ENCODE results near the gene MAP3K9.
"Not testable (repeated sequence)": the region's sequence is repeated elsewhere in the genome, so short reads cannot be mapped to it uniquely, and the experiment has no call there.

Gene MAP3K9

DNA sequence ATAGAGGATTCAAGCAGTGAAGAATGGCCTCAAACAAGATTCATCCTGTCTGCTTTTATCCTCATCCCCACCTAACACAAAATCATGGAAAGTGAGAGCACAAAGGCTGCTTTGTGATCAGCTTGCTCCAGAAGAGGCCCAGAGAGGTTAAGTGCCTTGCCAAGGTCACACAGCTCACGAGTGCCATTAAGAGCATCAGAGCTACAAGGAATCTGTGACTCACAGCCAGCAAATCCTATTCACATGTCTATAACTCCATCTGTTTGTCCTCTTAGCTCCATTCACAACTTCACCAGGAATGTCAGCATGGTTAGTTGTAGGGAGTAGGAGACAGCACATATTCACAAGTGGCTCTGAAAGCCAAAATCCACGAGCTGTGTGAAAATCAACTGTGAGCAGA is 87.8 kb downstream of the MAP3K9 start:
- no peak for DNase-seq

DNA sequence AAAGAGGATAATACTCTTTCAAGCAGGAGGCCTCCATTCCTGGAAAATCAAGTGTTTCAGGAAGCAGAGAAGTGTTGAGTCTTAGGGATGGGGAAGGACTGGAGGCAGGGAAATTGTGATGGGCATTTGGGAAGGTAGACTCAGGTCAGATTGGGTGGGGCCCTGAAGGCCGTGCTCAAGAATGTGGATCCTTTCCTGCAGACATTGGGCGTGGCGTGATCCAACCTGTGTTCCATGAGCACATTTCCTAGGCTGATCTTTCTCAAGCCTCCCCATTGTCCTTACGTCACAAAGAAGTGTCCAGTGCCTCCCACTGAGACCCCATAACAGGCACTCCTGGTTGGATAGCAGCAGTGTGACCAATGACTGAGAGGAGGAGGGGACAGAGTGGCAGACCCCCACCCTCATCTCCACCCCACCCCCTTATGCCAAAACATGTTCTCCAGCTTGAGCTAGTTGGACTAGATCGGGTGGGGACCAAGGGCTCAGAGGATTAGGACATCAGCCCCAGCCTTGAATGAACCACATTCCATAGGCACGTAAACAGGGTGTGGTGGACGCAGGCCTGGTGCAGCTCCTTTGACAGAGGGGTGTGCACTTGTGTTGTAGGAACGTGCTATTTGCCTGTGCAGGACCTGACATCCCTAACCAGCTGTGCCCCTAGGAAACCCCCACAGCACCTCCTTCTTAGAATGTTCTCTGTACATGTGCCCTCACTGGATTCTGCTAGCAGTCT is 90.8 kb downstream of the MAP3K9 start:
- no peak for DNase-seq

DNA sequence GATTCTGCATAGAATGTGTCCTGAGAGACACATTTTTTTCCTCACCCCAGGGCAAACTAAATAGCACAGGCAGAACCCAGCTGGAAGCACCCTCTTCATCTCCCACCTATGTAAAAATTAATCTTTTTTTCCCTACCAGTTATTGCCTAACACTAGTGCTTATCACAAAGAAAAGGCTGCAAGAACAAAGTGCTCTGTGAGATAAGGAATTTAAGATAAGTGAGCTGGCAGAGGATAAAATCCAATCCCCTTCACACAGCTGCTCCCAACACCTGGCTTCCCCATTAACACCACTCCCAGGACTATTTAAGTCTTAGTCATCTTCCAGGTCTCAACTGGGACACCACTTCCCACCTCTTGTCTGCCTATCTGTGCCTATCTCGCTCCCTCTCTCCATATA is 92.4 kb downstream of the MAP3K9 start:
- no peak for DNase-seq

DNA sequence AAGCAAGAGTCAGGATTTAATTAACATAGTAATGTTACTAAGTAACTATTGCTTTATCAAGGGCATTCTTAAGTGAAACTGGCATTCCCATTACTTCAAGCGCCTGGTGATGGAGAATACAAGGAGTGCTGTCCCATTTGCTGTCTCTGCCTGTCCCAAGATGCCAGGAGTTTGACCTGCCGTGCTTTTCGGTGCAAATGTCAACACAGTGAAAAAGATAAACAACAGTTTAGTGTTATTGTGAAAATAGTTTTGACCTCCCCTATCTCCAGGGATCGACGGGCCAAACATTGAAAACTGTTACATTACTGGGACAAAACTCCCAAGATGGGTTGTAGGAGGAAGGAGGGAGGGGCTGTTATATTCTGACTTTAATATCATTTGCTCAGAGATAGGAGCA is 92.8 kb downstream of the MAP3K9 start:
- DNase-seq, result no peak

- DNase-seq, result no peak
These were observed 95.2 kb downstream of the MAP3K9 start for GRCh38 chr14:70714055-70714550.

- DNase-seq, result no peak
These were observed 95.8 kb downstream of the MAP3K9 start for GRCh38 chr14:70713511-70713916.

DNA sequence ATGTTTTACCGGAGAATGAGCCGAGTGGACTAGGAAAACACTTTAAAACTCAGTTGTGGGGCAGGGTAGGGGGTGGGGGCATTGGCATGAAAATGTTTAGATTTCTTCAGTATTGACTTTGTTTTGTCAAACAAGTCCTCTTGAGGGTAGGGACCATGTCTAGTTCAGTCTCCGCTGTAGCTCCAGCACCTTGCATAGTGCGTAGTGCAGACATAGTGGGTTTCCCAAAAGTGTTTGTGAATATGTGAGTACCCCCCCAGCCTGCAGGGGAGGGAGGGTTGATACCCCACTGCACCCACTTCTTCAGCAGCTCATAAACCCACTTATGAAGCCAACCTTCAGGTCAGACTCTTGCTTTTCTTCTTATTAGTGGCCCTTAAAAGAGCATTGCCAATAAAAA is 96.2 kb downstream of the MAP3K9 start:
- no peak for DNase-seq

- DNase-seq, result no peak
These were observed 97.9 kb downstream of the MAP3K9 start for GRCh38 chr14:70711451-70711850.

- no peak for DNase-seq
These were observed 99.5 kb downstream of the MAP3K9 start for GRCh38 chr14:70709726-70710382.

DNA sequence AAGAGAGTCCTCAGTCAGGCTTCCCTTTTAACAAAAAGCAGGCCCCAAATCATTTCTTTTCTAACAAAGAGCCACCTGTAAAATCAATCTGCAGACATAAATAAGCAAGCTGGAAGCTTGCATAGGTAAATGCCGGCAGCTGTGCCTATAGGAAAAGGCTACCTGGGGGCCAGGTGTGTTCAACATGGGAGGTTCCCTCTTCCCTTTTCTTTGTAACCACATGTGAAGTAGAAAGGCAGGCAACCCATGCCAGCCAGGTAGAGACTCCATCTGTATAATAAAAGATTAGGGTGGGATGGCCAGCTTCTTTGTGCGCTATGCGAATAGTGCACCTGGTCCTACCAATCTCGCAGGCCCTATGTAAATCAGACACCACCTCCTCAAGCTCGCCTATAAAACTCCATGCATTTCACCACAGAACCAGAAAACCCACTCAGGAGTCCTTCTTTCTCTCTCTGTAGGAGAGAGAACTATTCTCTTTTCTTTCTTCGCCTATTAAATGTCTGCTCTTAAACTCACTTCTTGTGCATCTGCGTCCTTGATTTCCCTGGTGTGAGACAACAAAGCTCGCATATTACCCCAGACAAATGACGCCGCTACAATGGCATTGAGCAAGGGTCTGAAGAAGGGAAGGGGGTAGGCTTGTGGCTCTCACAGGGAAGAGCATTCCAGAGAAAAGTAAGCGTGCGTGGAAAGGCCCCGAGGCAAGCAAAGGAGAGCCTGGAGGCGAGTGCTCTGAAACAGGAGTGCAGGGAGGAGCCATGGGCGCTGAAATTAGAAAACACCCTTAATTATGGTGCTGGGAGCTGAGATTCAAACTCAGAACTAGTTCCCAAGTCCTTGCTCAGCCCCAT is 100.4 kb downstream of the MAP3K9 start:
- no peak for DNase-seq

DNA sequence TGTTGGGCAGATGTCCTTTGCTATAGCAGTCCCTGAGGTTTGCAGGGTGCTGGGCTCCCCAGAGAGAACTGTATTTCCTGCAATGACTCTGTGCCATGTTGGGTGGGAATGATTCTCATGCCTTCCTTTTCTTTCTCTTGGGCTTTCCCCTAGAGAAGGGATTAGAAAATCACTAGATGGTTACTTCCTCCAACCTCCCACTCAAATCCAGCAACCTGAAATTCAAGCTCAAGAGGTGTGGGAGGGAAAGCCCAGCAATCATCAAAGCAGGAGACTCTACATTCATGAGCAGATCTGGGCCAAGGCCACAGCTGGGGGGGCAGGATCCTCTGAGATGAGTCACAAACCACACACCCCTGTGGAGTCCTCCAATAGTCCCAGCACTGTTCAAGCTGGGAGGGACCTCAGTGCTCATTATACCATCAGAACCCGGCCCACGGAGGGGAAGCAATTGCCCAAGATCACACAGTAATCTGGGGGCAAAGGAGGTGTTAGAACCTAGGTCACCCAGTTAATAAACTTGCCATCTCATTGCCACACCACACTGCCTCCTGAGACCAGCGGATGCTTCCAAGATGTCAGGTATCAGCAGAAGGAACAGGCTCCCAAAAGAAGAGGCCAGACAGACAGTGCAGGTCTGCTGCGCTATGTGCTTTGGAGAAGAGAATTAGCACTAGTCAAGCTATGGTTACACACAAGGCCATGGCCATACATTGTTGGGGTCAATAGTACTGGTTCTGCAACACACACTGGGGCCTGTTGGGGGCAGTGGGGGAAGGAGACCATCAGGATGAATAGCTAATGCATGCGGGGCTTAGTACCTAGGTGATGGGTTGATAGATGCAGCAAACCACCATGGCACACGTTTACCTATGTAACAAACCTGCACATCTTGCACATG is 101.9 kb downstream of the MAP3K9 start:
- no peak for DNase-seq

GRCh38 chr14:70706177-70706576 is 103.1 kb downstream of the MAP3K9 start:
- no peak for DNase-seq

GRCh38 chr14:70704960-70705359 is 104.4 kb downstream of the MAP3K9 start:
- no peak for DNase-seq

GRCh38 chr14:70703621-70704168 is 105.6 kb downstream of the MAP3K9 start:
- DNase-seq, result not testable (repeated sequence)

DNA sequence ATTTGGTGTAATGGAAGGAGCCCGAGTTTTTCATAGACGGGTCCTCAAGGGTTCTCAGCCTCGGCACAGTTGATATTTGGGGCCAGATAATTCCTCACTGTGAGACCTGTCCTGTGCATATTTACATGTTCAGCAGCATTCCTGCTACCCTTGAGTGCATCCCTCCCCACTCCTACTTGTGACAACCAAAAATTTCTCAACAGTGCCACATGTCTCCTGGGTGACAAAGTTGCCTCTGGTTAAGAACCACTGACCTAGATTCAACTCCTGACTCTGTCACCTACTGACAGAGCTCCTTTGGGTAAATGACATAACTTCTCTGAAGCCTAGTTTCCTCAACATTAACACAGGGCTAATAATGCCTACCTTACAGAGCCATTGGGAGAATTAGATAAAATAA is 107.2 kb downstream of the MAP3K9 start:
- DNase-seq, result no peak

DNA sequence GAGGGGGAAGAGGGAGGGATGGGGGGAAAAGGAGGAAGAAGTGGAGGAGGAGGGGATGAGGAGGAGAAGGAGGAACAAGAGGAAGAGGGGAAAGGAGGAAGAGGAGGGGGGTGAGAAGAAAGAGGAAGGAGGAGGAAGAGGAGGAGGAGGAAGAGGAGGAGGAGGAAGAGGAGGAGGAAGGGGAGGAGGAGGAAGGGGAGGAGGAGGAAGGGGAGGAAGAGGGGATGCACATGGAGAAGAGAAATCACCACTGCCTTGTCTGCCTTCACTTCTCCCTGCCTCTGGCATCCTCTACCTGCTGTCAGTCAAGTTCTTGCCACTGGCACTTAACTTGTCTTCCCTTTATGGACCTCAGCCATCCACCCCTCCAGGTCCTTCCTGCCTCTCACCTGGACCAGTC is 107.7 kb downstream of the MAP3K9 start:
- DNase-seq, result no peak

DNA sequence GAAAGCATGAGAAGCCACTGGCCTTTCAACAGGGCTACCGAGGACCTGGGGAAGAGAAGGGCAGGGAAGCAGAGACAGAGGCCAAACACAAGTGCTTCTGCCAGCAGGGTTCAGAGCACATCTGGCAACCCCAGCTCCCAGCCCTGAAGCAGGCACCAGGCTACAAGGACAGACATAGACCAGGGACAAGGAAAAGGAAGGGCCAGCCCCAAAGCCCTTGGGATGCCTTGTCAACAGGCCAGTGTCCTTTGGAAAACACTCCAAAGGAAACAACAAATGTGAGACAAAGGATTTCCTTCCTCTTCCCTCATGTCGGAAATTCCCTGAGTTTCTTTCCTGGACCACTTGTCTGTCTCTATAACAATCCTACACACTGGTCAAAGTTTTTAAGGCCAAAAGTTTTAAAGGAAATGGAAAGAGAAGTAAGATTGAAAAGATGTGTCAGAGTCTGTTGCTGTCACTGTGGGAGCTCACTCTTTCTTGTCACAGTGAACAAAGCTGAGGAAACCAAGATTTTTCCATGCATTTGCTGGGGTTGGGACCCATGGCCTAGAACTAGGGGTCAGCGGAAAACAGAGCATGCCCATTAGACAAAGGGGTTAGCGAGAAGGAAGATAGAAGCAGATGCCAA is 108.2 kb downstream of the MAP3K9 start:
- DNase-seq, result no peak

DNA sequence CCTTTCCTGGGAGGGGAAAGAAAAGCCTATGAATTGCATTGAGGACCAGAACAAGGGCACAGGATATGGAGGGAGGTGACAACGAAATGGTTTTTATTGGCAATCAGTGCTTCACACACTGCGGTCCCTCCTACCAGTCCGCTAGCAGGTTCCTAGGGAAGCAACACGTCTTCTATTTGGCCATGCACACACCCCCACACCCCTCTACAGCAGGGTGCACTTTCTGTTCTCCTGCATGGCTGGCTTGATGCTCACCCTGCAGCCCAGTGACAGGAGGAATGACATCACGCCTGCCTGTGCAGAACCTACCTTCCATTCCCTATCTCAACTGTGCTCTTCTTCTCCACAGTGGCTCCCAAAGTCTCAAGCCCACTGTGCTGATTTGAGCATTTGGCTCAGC is 109.7 kb downstream of the MAP3K9 start:
- DNase-seq, result no peak

GRCh38 chr14:70698288-70698687 is 111.0 kb downstream of the MAP3K9 start:
- DNase-seq, result no peak

- DNase-seq, result no peak
These were observed 111.6 kb downstream of the MAP3K9 start for GRCh38 chr14:70697701-70698100.

- DNase-seq, result no peak
These were observed 113.3 kb downstream of the MAP3K9 start for GRCh38 chr14:70696026-70696425.

DNA sequence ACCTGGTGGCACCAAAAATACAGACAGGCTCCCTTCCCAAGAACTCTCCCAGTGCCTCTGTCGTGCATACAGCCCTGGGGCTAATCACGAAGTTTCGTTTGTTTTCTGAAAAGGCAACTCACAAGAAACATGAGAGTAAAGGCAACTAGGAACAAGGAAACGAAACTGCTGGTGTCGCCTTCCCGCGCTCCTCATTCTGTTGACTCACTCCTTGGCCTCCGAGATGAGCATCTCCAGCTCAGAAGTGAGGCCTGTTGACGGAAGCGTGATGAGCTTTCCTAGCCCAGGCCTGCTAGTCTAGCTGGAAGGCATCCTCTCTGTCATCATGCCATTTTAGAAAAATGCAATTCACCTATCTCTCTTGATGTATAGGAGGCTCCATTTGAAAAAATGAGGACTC is 117.1 kb downstream of the MAP3K9 start:
- no peak for DNase-seq

All from GOT3 (cell line).